ENCODE data around the gene RNASE8. TPM values are rescaled to one million over a fixed set of nuclear protein-coding genes. Genes with fewer than 3 reads are reported as not detected.

The RNASE8 gene
- total and polyA plus RNA-seq, 7 donors: not detected

DNA sequence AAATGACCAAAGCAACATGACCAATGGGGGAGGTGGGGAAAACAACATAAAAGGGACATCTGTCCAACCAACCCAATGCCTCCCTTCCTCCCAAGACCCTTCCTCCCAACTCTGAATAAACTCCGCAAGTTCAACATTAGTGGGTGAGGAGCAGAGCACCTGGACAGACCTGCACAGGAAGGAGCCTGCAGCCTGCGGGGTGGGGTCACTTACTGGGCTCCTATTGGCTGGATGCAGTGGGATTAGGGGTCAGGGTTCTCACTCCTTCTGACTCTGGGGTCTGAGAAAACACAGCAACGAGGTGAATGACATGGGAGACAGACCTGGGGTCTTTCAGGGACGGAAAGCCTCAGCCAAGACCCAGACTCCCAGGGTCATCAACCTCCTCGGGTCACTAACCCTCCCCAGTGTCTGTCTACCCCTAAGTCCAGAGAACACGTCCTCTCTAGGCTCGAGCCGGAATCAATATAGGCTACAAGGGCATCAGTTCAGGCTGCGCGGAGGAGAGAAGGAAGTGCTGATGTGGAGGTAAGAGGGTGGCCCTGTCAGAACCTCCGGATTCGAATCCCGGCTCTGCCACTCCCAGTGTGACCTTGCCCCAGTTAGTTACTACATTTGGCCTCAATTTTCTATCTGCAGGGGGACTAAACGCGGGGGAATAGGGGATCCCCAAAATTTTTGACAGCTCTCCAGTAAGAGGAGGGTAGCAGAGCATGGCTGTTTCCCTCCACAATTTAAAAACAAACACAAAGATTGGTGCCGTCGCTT lies 33.6 kb upstream of the RNASE8 start:
- TF ChIP-seq, protein P1, sequence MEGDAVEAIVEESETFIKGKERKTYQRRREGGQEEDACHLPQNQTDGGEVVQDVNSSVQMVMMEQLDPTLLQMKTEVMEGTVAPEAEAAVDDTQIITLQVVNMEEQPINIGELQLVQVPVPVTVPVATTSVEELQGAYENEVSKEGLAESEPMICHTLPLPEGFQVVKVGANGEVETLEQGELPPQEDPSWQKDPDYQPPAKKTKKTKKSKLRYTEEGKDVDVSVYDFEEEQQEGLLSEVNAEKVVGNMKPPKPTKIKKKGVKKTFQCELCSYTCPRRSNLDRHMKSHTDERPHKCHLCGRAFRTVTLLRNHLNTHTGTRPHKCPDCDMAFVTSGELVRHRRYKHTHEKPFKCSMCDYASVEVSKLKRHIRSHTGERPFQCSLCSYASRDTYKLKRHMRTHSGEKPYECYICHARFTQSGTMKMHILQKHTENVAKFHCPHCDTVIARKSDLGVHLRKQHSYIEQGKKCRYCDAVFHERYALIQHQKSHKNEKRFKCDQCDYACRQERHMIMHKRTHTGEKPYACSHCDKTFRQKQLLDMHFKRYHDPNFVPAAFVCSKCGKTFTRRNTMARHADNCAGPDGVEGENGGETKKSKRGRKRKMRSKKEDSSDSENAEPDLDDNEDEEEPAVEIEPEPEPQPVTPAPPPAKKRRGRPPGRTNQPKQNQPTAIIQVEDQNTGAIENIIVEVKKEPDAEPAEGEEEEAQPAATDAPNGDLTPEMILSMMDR (IDR thresholded peaks at IDR 0.05): no peak
- peak in 3 of 4 donors; percentile 1 to 27 (median 11) for ATAC-seq
- DNase-seq: peak; percentile 20 to 61
- H3K9me3 ChIP-seq: no peaks in the 10 kb centered on the region
- peaks cover 59% of the 10 kb centered on the region for H3K4me1 ChIP-seq
- 7 to 11% (median 9%) methylated on average over 17 of the region's 17 CpGs for WGBS, 3 donors
- H3K36me3 ChIP-seq (ENCODE audit: insufficient read depth in 1 of 2, low read depth in 1 of 2): peaks cover 2 to 38% of the 10 kb centered on the region in 2 donors
- peak overlapping the region; percentile 98 for H3K4me3 ChIP-seq
- H3K27ac ChIP-seq: peak overlapping the region; percentile 98
- intact Hi-C loops (cut with DNase I): no loop called here
- no peaks in the 10 kb centered on the region for H3K27me3 ChIP-seq (ENCODE audit: insufficient read depth in 3 of 3, low read length in 2 of 3)

DNA sequence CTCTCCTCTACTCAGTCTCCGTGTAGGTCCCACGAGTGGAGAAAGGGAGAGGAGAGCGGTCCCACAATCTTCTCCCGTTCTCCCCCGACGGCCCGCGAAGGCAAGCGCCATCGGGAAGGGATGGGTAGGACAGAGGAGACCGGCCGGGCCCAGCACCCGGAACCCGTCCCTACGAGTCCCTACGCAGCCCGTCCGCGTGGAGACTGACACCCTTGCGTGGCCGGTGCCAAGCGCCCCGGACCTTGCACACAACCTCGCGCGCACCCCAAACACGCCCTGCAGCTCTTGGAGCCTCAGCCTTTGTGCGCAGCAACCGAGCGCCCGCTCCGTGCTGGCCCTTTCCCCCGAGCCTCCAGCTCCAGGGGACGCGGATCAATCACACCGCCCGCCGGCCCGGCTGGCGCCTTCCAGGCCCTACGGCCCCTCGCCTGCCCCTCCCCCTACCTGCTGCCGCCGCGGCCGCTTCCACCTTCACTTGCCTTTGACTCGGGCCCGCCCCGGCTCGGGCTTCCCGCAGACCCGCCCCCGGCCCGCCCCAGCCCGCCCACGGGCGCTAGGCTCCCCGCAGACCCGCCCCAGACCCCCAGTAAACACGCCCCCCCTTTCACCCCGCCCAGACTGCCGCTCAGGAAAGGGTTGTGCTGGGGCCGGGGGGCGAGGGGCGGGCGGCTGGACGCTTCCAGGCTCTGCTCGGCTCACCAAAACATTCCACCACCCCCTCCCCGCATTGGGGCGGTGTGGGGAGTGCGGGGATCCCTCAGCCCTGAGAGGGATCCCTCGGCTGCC lies 32.8 kb upstream of the RNASE8 start, which contains the start of gene NDRG2:
Gene NDRG2, minus strand, starts transcription at position 477 of the 786 bp plus-strand sequence. CDS start 1,746 bp downstream, outside the sequence.
- Histone ChIP-seq H3K9me3 (no peaks in the 10 kb centered on the region), H3K27me3 (ENCODE audit: insufficient read depth in 3 of 3, low read length in 2 of 3) (no peaks in the 10 kb centered on the region), H3K4me1 (peaks cover 59% of the 10 kb centered on the region), H3K36me3 (ENCODE audit: insufficient read depth in 1 of 2, low read depth in 1 of 2) (peaks cover 0 to 30% of the 10 kb centered on the region in 2 donors), H3K4me3 (peak within 1 kb of the TSS; percentile 98), H3K27ac (peak within 1 kb of the TSS; percentile 98)
- ATAC-seq (peak; percentile 77 to 78 (median 78)), DNase-seq (peak; percentile 87 to 94)
- 1% methylated on average over 50 to 72 of the region's 72 CpGs for WGBS, 3 donors
- TF ChIP-seq, protein P1 (IDR thresholded peaks at IDR 0.05): no peak
- intact Hi-C loops (cut with DNase I): loop anchor here in 1 of 2 donors (1.0 kb wide), 1 partner anchor 15 kb away; no protein-coding TSS in a partner anchor

DNA sequence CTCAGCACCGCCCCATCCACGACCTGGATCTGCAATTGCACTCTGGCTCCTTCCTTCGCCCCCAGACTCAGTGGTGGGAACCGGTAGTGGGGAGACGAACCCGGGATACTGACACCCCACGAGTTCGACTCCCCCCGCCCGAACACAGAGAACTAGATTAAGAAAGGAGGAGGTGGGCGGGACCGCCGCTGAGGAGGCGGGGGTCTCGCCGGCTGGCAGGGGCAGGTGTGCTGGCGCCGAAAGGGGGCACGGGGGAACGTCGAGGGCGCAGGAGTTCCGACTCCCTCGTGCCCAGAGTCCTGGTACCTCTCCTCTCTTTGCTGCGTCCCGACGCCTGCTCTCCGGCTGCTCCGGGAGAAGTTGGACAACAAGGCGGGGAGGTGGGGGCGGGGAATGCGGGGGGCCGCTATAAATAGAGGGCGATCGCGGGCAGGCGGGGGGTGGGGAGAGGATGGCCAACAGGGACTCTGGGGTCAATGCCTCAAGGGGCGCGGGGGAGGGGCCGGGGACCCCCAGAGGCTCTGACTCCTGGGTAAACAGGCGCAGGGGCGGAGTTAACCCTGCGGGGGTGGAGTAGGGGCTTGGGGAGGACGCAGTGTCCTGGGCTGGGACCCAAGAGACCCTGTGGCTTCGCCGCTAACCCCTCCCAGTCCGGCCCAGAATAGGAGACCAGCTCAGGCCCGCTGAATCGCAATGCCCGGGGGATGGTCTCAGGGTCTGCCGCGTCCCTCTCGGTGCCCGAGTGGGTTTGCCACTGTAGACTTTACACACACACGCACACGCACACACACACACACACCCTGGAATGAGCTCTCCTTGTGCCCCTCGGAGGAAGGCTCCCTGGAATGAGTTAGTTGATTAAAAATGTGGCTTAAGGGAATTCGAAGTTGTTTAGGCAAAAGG lies 32.0 kb upstream of the RNASE8 start:
- intact Hi-C loops (cut with DNase I): loop anchor here in 1 of 2 donors (1.0 kb wide), 1 partner anchor 14 kb away; no protein-coding TSS in a partner anchor
- WGBS, 3 donors: 1% methylated on average over 41 to 58 of the region's 58 CpGs
- Histone ChIP-seq H3K9me3 (no peaks in the 10 kb centered on the region), H3K4me1 (peaks cover 52% of the 10 kb centered on the region), H3K36me3 (ENCODE audit: insufficient read depth in 1 of 2, low read depth in 1 of 2) (peaks cover 0 to 21% of the 10 kb centered on the region in 2 donors), H3K4me3 (peak overlapping the region; percentile 98), H3K27ac (peak overlapping the region; percentile 98), H3K27me3 (ENCODE audit: insufficient read depth in 3 of 3, low read length in 2 of 3) (no peaks in the 10 kb centered on the region)
- TF ChIP-seq, protein P1 (IDR thresholded peaks at IDR 0.05): no peak
- DNase-seq (peak; percentile 84 to 95), ATAC-seq (peak; percentile 63 to 76 (median 74))

- DNase-seq (peak; percentile 31 to 62), ATAC-seq (no peak)
- Histone ChIP-seq H3K27me3 (ENCODE audit: insufficient read depth in 3 of 3, low read length in 2 of 3) (no peaks in the 10 kb centered on the region), H3K36me3 (ENCODE audit: insufficient read depth in 1 of 2, low read depth in 1 of 2) (peaks cover 0 to 13% of the 10 kb centered on the region in 2 donors), H3K4me3 (peak overlapping the region; percentile 98), H3K4me1 (peaks cover 44% of the 10 kb centered on the region), H3K27ac (peak overlapping the region; percentile 98), H3K9me3 (no peaks in the 10 kb centered on the region)
- TF ChIP-seq, protein P1 (IDR thresholded peaks at IDR 0.05): no peak
- WGBS, 3 donors: 15 to 35% (median 19%) methylated on average over 7 of the region's 7 CpGs
- intact Hi-C loops (cut with DNase I): no loop called here
These were observed 31.2 kb upstream of the RNASE8 start for GRCh38 chr14:21026274-21026987.
